ENCODE results near the gene STUM.
A peak's percentile ranks its signal among the peaks of the same experiment; 100 is the strongest.
"Not testable (repeated sequence)": the region's sequence is repeated elsewhere in the genome, so short reads cannot be mapped to it uniquely, and the experiment has no call there.

Gene STUM, protein sequence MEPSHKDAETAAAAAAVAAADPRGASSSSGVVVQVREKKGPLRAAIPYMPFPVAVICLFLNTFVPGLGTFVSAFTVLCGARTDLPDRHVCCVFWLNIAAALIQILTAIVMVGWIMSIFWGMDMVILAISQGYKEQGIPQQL

DNA sequence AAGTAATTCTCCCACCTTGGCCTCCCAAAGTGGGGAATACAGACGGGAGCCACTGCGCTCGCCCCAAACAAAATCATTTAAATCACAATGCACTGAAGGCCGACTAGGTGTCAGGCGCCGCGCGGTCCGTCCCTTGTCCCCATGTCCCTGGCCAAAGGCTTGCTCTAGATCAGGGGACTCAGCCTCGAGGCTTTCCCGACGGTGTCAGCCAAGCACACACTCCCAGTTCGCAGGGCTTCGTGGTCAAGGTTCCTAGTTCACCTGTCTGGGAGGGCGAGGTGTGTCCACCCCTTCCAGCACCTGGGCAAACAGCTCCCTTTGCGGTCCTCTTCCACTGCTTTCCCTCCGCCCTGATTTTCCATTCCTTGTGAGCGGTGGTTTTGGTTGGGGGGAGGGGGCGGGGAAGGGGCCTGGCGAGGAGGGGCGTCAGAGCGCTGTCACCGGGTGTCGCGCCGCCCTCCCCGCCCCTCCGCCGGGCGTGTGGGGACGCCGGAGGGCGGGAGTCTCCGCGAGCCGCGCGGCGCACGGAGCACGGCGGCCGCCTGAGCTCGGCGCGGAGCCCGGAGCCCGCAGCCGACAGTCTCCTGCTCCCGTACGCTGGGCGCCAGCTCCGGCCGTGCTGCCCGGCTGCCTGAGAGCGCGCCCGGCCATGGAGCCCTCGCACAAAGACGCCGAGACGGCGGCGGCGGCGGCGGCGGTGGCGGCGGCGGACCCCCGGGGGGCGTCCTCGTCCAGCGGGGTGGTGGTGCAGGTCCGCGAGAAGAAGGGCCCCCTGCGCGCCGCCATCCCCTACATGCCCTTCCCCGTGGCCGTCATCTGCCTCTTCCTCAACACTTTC is at the start of gene STUM:
Gene STUM (plus strand): TSS at position 509 of the 838 bp plus-strand sequence. CDS start 141 bp downstream, at position 650.
- peak within 1 kb of the TSS; percentile 66 to 82 for H3K27ac ChIP-seq
- no peak for DNase-seq (ENCODE audit: low spot score)
- peak within 1 kb of the TSS; percentile 71 for H3K4me3 ChIP-seq
- TF ChIP-seq, protein P1, sequence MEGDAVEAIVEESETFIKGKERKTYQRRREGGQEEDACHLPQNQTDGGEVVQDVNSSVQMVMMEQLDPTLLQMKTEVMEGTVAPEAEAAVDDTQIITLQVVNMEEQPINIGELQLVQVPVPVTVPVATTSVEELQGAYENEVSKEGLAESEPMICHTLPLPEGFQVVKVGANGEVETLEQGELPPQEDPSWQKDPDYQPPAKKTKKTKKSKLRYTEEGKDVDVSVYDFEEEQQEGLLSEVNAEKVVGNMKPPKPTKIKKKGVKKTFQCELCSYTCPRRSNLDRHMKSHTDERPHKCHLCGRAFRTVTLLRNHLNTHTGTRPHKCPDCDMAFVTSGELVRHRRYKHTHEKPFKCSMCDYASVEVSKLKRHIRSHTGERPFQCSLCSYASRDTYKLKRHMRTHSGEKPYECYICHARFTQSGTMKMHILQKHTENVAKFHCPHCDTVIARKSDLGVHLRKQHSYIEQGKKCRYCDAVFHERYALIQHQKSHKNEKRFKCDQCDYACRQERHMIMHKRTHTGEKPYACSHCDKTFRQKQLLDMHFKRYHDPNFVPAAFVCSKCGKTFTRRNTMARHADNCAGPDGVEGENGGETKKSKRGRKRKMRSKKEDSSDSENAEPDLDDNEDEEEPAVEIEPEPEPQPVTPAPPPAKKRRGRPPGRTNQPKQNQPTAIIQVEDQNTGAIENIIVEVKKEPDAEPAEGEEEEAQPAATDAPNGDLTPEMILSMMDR (IDR thresholded peaks at IDR 0.05): no peak

DNA sequence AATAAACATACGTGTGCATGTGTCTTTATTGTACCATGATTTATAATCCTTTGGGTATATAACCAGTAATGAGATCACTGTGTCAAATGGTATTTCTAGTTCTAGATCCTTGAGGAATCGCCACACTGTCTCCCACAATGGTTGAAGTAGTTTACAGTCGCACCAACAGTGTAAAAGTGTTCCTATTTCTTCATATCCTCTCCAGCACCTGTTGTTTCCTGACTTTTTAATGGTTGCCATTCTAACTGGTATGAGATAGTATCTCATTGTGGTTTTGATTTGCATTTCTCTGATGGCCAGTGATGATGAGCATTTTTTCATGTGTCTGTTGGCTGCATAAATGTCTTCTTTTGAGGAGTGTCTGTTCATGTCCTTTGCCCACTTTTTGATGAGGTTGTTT is 48.9 kb upstream of the STUM start:
- not testable (repeated sequence) for H3K27ac ChIP-seq; DNase-seq (ENCODE audit: low spot score); H3K4me3 ChIP-seq

DNA sequence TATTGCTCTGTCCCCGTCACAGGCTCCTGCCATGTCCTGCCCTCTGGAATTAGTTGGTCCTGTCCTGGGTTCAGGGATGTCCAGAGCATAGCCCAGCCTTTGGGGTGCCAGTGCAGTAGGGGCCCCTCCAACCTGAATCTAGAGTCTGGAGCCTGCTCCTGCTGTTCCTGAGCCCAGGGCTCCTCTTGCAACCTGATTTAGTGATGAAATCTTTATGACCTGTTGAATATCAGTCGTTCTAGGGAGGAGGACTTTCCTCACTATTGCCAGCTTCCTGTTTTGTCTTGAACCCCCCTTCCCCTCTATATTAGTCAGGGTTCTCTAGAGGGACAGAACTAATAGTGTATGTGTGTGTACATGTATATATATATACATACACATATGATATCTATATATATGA is 42.5 kb upstream of the STUM start:
- Histone ChIP-seq H3K4me3 (no peak overlapping the region), H3K27ac (no peak overlapping the region)
- peak; percentile 19 for DNase-seq (ENCODE audit: low spot score)
- TF ChIP-seq, protein P1 (IDR thresholded peaks at IDR 0.05): no peak

DNA sequence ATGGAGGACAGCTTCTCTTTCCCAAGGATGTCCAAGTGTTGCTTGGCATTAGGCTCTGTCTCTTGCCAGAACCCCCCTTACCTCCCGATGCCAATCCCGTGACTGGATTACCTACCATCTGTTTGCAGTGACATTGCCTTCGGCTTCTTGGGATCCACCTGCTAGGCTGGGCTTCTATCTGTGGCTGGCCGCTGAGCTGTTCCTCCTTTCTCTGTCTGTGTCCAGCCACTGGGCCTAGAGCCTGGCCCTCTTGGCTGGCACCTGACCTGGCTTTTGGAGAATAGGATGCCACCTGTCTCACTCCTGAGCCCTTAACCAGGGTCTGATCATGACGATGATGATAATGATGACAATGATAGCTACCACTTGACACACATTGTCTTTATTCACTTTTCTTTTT is 41.6 kb upstream of the STUM start:
- TF ChIP-seq, protein P1 (IDR thresholded peaks at IDR 0.05): no peak
- peak; percentile 24 for DNase-seq (ENCODE audit: low spot score)
- Histone ChIP-seq H3K4me3 (no peak overlapping the region), H3K27ac (no peak overlapping the region)

DNA sequence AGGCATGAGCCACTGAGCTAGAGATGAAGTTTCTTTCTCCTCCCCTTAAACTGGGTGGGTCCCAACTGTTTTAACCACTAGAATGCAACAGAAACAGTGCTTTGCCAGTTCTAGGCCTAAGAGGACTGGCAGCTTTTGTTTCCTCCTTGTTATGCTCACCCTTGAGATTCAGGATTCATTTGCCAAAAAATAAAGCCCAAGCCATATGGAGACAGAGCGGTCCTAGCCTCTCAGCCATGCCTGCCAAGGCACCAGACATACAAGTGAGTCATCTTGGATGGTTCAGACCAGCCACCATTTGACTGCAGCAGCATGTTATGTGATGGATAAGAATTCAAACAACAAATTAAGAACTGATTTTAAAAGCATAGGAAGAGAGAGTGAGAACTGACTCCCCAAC is 38.1 kb upstream of the STUM start:
- H3K27ac ChIP-seq: no peak overlapping the region
- H3K4me3 ChIP-seq: no peak overlapping the region
- DNase-seq (ENCODE audit: low spot score): peak; percentile 7
- TF ChIP-seq, protein P1 (IDR thresholded peaks at IDR 0.05): no peak

DNA sequence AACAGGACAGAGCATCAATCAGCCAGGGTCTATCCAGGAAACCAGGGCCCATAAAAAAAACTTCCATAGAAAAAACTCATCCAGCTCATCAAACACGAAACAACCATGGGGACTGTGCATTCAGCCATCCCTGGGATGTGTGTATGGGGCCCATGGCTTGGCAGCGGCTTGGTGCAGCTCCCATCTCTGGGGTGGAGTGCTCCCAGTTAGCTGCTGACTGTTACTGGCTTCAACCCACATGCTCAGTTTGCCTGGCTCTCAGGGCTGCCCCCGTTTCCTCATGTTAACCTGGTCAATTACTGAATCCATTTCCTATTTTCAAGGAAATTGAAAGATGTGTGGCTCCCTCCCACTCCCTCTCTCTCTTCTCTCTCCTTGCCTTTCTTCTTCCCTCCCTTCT is 37.3 kb upstream of the STUM start:
- TF ChIP-seq, protein P1 (IDR thresholded peaks at IDR 0.05): no peak
- DNase-seq (ENCODE audit: low spot score): peak; percentile 21
- Histone ChIP-seq H3K4me3 (no peak overlapping the region), H3K27ac (no peak overlapping the region)

DNA sequence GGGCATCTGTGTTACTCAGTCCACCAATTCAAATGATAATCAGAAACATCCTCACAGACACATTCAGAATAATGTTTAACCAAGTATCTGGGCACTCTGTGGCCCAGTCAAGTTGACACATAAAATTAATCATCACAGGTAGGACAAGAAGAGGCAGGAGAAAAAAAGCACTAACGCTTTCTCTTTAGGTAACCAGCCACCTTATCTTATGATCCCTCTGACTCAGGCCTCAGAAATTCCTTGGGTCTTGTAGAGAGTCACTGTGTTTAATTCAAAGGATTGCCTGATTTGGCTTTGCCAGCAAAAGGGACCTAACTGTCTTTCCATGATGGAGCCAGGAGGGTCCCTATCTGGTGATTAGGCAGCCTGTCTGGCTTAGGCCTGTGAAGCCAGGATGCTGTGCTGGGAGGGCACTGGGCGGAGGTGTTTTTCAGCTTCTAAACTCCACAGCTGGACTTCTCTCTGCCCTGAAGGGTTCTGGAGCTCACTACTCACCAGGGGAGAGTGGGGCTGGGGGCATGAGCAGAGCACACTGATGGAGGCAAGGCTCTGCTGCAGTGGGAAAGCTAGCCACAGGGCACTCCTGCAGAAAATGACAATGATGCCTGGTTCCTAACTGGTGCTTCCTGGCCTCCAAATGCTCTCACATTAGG is 36.4 kb upstream of the STUM start:
- H3K27ac ChIP-seq: no peak overlapping the region
- no peak for DNase-seq (ENCODE audit: low spot score)
- TF ChIP-seq, protein P1 (IDR thresholded peaks at IDR 0.05): no peak
- no peak overlapping the region for H3K4me3 ChIP-seq

All from coronary artery (tissue), 2 donors.